Measurements from ENCODE around the gene MRM3. TPM values are rescaled to one million over a fixed set of nuclear protein-coding genes. Genes with fewer than 3 reads are reported as not detected.

MRM3 gene
- total and polyA plus RNA-seq, 2 donors (not counting 3 experiments of a cell fraction or from before 2014, with no cell fraction given) = 17.1 to 19.2 TPM

DNA sequence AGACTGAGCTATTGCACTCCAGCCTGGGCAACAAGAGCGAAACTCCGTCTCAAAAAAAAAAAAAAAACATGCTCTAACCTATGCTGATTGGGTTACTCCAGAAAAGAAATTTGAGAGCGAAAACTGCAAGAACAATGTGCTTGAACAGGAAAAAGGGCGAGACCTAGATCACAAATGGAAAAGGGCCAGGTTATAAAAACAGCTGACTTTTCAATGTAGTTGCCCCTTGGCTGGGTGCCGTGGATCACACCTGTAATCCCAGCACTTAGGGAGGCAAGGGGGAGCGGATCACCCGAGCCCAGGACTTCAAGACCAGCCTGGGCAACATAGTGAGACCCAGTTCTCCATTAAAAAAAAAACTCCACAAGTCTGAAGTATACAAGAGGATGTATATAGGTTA is 48.8 kb downstream of the MRM3 start:
- no peaks in the 10 kb centered on the region for H3K79me2 ChIP-seq (ENCODE audit: control insufficient read depth, insufficient read depth, low read length)

More for the DNA sequence above, 48.8 kb downstream of the MRM3 start:
- H3K36me3 ChIP-seq (ENCODE audit: control insufficient read depth in 2 of 2, extremely low read depth in 1 of 2, insufficient read depth in 2 of 2, low read length in 2 of 2) = no peaks in the 10 kb centered on the region
- no peak overlapping the region for H3K4me3 ChIP-seq (replicated peaks in 1 of 3; ENCODE audit: insufficient read depth in 1 of 3, low read depth in 1 of 3, low read length in 3 of 3)
- intact Hi-C loops (cut with micrococcal nuclease) (no loop called here), dilution Hi-C loops (cut with MboI; ENCODE audit: extremely low pct_ligation_motif_present, low sequenced_read_pairs) (no loop called here)
- FAIRE-seq (no peak), DNase-seq (ENCODE audit: low read depth, low spot score) (no peak)
- no peaks in the 10 kb centered on the region for H3K27me3 ChIP-seq (ENCODE audit: control insufficient read depth in 2 of 2, insufficient read depth in 2 of 2, low read length in 2 of 2)
- H3K9me3 ChIP-seq (replicated peaks; ENCODE audit: control insufficient read depth, insufficient read depth, low read length) = no peaks in the 10 kb centered on the region
- H2AFZ ChIP-seq (ENCODE audit: low read depth, low read length) = no peak overlapping the region
- H4K20me1 ChIP-seq (replicated peaks; ENCODE audit: control insufficient read depth, extremely low read depth, insufficient read depth, low read length) = no peaks in the 10 kb centered on the region
- H3K27ac ChIP-seq (ENCODE audit: insufficient read depth, low read depth, low read length) = no peak overlapping the region
- POLR2A ChIA-PET = no interaction called here
- no peaks in the 10 kb centered on the region for H3K9me1 ChIP-seq (replicated peaks; ENCODE audit: control insufficient read depth, extremely low read depth, insufficient read depth, low read length)
- CTCF ChIA-PET = interaction anchor here (1.1 kb wide), 1 partner anchor 150 kb away, joined by 3 read pairs; no protein-coding TSS in a partner anchor
- TF ChIP-seq, protein P1, sequence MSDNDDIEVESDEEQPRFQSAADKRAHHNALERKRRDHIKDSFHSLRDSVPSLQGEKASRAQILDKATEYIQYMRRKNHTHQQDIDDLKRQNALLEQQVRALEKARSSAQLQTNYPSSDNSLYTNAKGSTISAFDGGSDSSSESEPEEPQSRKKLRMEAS (IDR thresholded peaks at IDR 0.05; ENCODE audit: insufficient read depth, insufficient read length) = no peak
- TF ChIP-seq POLR2A (IDR thresholded peaks at IDR 0.05; ENCODE audit: low read depth, low read length) = no peak
- TF ChIP-seq CTCF (IDR thresholded peaks at IDR 0.05; ENCODE audit: extremely low read depth in 1 of 2, insufficient read depth in 1 of 2, low read depth in 1 of 2, low read length in 2 of 2) = no peak
- TF ChIP-seq FOS (IDR thresholded peaks at IDR 0.05; ENCODE audit: borderline replicate concordance, insufficient read depth, low read length) = no peak
- TF ChIP-seq GATA2 (IDR thresholded peaks at IDR 0.05; ENCODE audit: insufficient read depth, insufficient read length, low read depth, low read length) = no peak
- no peak for TF ChIP-seq EZH2 (IDR thresholded peaks at IDR 0.05; ENCODE audit: borderline replicate concordance, low read depth, low read length, severe bottlenecking)
- TF ChIP-seq JUN (IDR thresholded peaks at IDR 0.05; ENCODE audit: borderline replicate concordance, insufficient read depth, insufficient read length, low read depth) = no peak
- no peak for TF ChIP-seq POLR2AphosphoS5 (IDR thresholded peaks at IDR 0.05; ENCODE audit: insufficient read depth, low read depth, low read length)
- TF ChIP-seq MYC (IDR thresholded peaks at IDR 0.05; ENCODE audit: low read depth, low read length) = no peak
- no TSS peak for BruUV-seq (replicated peaks)
- no peak overlapping the region for H3K4me2 ChIP-seq (ENCODE audit: insufficient read depth, low read length)
- H3K4me1 ChIP-seq (ENCODE audit: control insufficient read depth, extremely low read depth, insufficient read depth, low read length) = no peaks in the 10 kb centered on the region
- H3K9ac ChIP-seq (replicated peaks; ENCODE audit: extremely low read depth, insufficient read depth, low read length) = no peak overlapping the region
